Lower lobe of right lung (tissue), 2 donors: Measurements from ENCODE around the gene HES7. TPM values are rescaled to one million over a fixed set of nuclear protein-coding genes. Genes with fewer than 3 reads are reported as not detected.
"Not testable (repeated sequence)": the region's sequence is repeated elsewhere in the genome, so short reads cannot be mapped to it uniquely, and the experiment has no call there.

Experiments
- ATAC-seq, 2 donors: fragments of 200-7000 bp; cut with Tn5 transposase; one replicate each; pipeline ENCODE4 v1.9.1; 2020 to 2022; ENCODE audit warnings: mild to moderate bottlenecking in 2 of 2, moderate library complexity in 2 of 2
- DNase-seq: peaks from one replicate; pipeline ENCODE4 v3.0.0-alpha.2; 2020
- H3K27ac ChIP-seq: fragments of 200-600 bp; one replicate; pipeline ENCODE4 v1.8.0; 2022
- H3K27me3 ChIP-seq: fragments of 200-600 bp; one replicate; pipeline ENCODE4 v1.8.0; 2022; ENCODE audit warnings: low read depth
- H3K36me3 ChIP-seq: fragments of 200-600 bp; one replicate; pipeline ENCODE4 v1.8.0; 2022; ENCODE audit warnings: mild to moderate bottlenecking
- H3K4me1 ChIP-seq: fragments of 200-600 bp; one replicate; pipeline ENCODE4 v1.8.0; 2022
- H3K4me3 ChIP-seq: fragments of 200-600 bp; one replicate; pipeline ENCODE4 v1.8.0; 2022; ENCODE audit warnings: mild to moderate bottlenecking
- H3K9me3 ChIP-seq: fragments of 200-600 bp; one replicate; pipeline ENCODE4 v1.8.0; 2022
- intact Hi-C: fragments of 100-400 bp; cut with DNase I; formaldehyde crosslinking; loops from one replicate; pipeline ENCODE4 v1.11.0; 2022
- total RNA-seq: library from RNA; stranded (reverse); fragmentation: NEBNext Ultra II Directional; extraction: Animal tissue kit (Norgen Biotek cat#: 25700); gene quantifications from one replicate; pipeline ENCODE4 v1.2.1, GENCODE V29; 2021
- TF ChIP-seq, protein P1 (sequence below): fragments of 200-600 bp; IDR thresholded peaks from one replicate; pipeline ENCODE4 v1.8.0; 2022; ENCODE audit warnings: antibody characterized with exemption, mild to moderate bottlenecking
- donor health status: DM: no; HTN: yes; CAD: no; lungs with severe emphysema.

The HES7 gene
- total RNA-seq, 1 donor from 2014 or later = 0.21 TPM

DNA sequence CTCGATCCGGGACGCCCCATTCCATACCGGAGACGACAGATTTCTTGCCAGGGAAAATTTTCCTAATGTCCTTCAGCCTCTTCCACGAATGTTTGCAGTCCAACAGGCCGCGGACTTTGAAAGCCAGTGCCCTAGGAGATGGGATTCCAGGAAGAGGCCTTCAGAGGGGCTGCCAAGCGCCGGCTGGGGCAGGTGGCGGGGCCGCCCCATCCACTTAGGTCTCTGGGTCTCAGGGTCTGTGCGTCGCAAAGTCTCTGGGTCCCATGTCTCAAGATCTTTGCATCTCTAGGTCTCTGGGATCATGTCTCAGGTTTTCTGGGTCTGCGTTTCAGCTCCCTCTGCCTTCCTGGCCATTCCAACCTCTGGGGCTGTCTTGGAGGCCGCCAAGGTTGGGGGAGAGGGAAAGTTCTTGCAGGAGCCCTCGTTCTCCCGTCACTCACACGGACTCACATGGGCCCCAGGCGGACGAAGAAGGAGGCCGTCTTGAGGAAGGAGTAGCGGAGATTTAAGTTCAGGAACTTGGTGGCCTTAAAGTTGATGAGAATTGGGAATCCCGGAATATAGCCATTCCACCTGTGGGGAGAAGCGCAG, 43.6 kb downstream of the HES7 start:
- no peak for DNase-seq
- ATAC-seq = peak; percentile 6 to 22
- Histone ChIP-seq H3K27me3 (peaks cover 82% of the 10 kb centered on the region), H3K4me3 (peak overlapping the region; percentile 54), H3K9me3 (no peaks in the 10 kb centered on the region), H3K4me1 (peaks cover 14% of the 10 kb centered on the region), H3K27ac (no peak overlapping the region), H3K36me3 (no peaks in the 10 kb centered on the region)
- intact Hi-C loops = no loop called here
- TF ChIP-seq, protein P1, sequence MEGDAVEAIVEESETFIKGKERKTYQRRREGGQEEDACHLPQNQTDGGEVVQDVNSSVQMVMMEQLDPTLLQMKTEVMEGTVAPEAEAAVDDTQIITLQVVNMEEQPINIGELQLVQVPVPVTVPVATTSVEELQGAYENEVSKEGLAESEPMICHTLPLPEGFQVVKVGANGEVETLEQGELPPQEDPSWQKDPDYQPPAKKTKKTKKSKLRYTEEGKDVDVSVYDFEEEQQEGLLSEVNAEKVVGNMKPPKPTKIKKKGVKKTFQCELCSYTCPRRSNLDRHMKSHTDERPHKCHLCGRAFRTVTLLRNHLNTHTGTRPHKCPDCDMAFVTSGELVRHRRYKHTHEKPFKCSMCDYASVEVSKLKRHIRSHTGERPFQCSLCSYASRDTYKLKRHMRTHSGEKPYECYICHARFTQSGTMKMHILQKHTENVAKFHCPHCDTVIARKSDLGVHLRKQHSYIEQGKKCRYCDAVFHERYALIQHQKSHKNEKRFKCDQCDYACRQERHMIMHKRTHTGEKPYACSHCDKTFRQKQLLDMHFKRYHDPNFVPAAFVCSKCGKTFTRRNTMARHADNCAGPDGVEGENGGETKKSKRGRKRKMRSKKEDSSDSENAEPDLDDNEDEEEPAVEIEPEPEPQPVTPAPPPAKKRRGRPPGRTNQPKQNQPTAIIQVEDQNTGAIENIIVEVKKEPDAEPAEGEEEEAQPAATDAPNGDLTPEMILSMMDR = peak; percentile 33

- Histone ChIP-seq H3K27me3 (peaks cover 84% of the 10 kb centered on the region), H3K36me3 (no peaks in the 10 kb centered on the region), H3K4me3 (peak overlapping the region; percentile 54), H3K27ac (peak overlapping the region; percentile 36), H3K4me1 (peaks cover 14% of the 10 kb centered on the region), H3K9me3 (no peaks in the 10 kb centered on the region)
- peak; percentile 85 for DNase-seq
- TF ChIP-seq, protein P1 = peak; percentile 89
- peak; percentile 86 to 92 for ATAC-seq
- intact Hi-C loops = no loop called here
Measured at GRCh38 chr17:8079291-8080207, 44.4 kb downstream of the HES7 start.

DNA sequence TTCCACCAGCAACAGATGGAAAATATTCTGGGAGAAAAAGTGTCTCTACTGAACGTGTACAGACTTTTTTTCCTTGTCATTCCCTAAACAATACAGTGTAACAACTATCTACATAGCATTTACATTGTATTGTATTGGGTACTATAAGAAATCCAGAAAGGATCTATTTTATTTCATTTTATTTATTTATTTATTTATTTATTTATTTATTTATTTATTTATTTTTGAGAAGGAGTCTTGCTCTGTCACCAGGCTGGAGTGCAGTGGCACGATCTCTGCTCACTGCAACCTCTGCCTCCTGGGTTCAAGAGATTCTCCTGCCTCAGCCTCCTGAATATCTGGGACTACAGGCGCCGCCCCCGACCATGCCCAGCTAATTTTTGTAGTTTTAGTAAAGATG, 46.0 kb downstream of the HES7 start:
- H3K36me3 ChIP-seq, ATAC-seq, H3K27ac ChIP-seq, H3K4me3 ChIP-seq, intact Hi-C loops, H3K9me3 ChIP-seq, DNase-seq: not testable (repeated sequence)
- H3K4me1 ChIP-seq = peaks cover 25% of the 10 kb centered on the region
- H3K27me3 ChIP-seq = peaks cover 92% of the 10 kb centered on the region

GRCh38 chr17:8076502-8077266, 47.2 kb downstream of the HES7 start:
- Histone ChIP-seq H3K27me3 (peaks cover 97% of the 10 kb centered on the region), H3K4me1 (peaks cover 34% of the 10 kb centered on the region), H3K27ac (no peak overlapping the region), H3K4me3 (no peak overlapping the region), H3K36me3 (no peaks in the 10 kb centered on the region), H3K9me3 (no peaks in the 10 kb centered on the region)
- peak; percentile 30 for DNase-seq
- TF ChIP-seq, protein P1 = no peak
- intact Hi-C loops = no loop called here
- no peak for ATAC-seq

DNA sequence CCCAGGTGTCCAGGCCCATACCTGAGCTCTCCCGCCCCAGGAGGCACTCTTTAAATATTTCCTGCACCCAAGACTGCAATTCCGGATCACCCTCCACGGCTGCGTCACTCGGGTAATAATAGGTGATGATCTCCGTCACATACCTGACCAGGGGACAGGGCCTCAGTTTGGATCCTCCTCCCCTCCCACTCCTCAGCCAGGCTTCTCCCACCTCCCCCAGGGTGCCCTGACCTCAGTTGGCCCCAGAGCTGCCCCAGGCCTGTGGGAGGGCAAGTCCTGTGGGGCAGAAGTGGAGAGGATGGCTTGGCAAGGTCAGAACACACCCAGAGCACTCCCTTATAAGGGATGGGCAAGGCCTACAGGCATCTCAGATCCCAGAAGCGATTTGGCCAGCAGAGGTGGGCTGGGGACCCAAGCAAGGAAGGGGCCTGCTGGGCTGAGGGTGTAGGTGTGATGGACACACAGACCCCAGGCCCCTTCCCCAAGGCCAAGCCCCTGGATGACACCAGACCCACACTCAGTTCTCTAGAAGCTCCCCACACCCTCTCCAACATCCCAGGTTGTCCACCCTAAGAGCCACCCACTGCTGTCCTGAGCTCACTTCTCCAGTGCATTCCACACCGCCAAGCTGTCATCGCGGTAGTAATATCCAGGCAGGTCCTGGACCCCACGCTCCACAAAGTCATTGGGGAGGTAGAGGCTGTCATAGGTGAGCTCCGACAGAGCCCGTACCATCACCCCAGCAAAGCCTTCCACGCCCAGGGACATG, 48.1 kb downstream of the HES7 start:
- Histone ChIP-seq H3K9me3 (no peaks in the 10 kb centered on the region), H3K36me3 (no peaks in the 10 kb centered on the region), H3K4me3 (no peak overlapping the region), H3K27ac (no peak overlapping the region), H3K4me1 (peaks cover 34% of the 10 kb centered on the region), H3K27me3 (peaks cover 94% of the 10 kb centered on the region)
- TF ChIP-seq, protein P1 = no peak
- peak; percentile 23 for DNase-seq
- intact Hi-C loops = no loop called here
- no peak for ATAC-seq
